ENCODE measurements around the gene TENM3. TPM values are rescaled to one million over a fixed set of nuclear protein-coding genes. Genes with fewer than 3 reads are reported as not detected.

The TENM3 gene
- total and polyA plus RNA-seq, 2 of the 8 experiments (the other 6 are each of a cell fraction or from before 2014, with no cell fraction given), result 36.9 to 69.3 TPM

DNA sequence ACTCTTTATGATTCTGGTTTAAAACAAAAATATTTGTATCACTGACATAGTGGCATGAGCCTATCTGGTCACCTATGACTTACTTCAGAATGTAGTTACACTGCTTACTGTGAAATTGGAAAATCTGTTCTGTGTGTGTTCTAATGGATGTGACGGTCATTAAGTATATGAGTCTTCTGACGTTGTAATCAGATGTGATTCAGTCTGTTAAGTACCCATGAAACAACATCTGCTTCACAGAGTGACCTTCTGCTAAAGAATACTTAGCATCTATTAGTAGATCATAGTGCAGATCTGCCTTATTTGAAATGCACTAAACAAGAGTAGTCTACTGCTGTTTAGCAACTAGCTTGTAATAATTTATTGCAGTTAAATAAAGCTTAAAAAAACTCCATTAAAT, 356.9 kb downstream of the TENM3 start (continued):
- TF ChIP-seq, protein P1, sequence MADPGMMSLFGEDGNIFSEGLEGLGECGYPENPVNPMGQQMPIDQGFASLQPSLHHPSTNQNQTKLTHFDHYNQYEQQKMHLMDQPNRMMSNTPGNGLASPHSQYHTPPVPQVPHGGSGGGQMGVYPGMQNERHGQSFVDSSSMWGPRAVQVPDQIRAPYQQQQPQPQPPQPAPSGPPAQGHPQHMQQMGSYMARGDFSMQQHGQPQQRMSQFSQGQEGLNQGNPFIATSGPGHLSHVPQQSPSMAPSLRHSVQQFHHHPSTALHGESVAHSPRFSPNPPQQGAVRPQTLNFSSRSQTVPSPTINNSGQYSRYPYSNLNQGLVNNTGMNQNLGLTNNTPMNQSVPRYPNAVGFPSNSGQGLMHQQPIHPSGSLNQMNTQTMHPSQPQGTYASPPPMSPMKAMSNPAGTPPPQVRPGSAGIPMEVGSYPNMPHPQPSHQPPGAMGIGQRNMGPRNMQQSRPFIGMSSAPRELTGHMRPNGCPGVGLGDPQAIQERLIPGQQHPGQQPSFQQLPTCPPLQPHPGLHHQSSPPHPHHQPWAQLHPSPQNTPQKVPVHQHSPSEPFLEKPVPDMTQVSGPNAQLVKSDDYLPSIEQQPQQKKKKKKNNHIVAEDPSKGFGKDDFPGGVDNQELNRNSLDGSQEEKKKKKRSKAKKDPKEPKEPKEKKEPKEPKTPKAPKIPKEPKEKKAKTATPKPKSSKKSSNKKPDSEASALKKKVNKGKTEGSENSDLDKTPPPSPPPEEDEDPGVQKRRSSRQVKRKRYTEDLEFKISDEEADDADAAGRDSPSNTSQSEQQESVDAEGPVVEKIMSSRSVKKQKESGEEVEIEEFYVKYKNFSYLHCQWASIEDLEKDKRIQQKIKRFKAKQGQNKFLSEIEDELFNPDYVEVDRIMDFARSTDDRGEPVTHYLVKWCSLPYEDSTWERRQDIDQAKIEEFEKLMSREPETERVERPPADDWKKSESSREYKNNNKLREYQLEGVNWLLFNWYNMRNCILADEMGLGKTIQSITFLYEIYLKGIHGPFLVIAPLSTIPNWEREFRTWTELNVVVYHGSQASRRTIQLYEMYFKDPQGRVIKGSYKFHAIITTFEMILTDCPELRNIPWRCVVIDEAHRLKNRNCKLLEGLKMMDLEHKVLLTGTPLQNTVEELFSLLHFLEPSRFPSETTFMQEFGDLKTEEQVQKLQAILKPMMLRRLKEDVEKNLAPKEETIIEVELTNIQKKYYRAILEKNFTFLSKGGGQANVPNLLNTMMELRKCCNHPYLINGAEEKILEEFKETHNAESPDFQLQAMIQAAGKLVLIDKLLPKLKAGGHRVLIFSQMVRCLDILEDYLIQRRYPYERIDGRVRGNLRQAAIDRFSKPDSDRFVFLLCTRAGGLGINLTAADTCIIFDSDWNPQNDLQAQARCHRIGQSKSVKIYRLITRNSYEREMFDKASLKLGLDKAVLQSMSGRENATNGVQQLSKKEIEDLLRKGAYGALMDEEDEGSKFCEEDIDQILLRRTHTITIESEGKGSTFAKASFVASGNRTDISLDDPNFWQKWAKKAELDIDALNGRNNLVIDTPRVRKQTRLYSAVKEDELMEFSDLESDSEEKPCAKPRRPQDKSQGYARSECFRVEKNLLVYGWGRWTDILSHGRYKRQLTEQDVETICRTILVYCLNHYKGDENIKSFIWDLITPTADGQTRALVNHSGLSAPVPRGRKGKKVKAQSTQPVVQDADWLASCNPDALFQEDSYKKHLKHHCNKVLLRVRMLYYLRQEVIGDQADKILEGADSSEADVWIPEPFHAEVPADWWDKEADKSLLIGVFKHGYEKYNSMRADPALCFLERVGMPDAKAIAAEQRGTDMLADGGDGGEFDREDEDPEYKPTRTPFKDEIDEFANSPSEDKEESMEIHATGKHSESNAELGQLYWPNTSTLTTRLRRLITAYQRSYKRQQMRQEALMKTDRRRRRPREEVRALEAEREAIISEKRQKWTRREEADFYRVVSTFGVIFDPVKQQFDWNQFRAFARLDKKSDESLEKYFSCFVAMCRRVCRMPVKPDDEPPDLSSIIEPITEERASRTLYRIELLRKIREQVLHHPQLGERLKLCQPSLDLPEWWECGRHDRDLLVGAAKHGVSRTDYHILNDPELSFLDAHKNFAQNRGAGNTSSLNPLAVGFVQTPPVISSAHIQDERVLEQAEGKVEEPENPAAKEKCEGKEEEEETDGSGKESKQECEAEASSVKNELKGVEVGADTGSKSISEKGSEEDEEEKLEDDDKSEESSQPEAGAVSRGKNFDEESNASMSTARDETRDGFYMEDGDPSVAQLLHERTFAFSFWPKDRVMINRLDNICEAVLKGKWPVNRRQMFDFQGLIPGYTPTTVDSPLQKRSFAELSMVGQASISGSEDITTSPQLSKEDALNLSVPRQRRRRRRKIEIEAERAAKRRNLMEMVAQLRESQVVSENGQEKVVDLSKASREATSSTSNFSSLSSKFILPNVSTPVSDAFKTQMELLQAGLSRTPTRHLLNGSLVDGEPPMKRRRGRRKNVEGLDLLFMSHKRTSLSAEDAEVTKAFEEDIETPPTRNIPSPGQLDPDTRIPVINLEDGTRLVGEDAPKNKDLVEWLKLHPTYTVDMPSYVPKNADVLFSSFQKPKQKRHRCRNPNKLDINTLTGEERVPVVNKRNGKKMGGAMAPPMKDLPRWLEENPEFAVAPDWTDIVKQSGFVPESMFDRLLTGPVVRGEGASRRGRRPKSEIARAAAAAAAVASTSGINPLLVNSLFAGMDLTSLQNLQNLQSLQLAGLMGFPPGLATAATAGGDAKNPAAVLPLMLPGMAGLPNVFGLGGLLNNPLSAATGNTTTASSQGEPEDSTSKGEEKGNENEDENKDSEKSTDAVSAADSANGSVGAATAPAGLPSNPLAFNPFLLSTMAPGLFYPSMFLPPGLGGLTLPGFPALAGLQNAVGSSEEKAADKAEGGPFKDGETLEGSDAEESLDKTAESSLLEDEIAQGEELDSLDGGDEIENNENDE (IDR thresholded peaks at IDR 0.05; ENCODE audit: insufficient replicate concordance, low read length), result no peak
- no peak for TF ChIP-seq HDAC6 (IDR thresholded peaks at IDR 0.05; ENCODE audit: low read depth, low read length)
- no peak for TF ChIP-seq CREB1 (IDR thresholded peaks at IDR 0.05)
- no peak for TF ChIP-seq EZH2 (IDR thresholded peaks at IDR 0.05; ENCODE audit: low read depth, low read length, severe bottlenecking)
- TF ChIP-seq TCF12 (IDR thresholded peaks at IDR 0.05; ENCODE audit: low read depth, low read length), result no peak
- no peak for TF ChIP-seq RAD21 (IDR thresholded peaks at IDR 0.05 in 1 of 2, conservative IDR thresholded peaks at IDR 0.05 in 1 of 2; ENCODE audit: low read depth in 2 of 2, low read length in 2 of 2)
- no peak for TF ChIP-seq RNF2 (IDR thresholded peaks at IDR 0.05; ENCODE audit: borderline replicate concordance, low read depth, low read length, missing control alignments, poor library complexity, severe bottlenecking)
- no peak for TF ChIP-seq TAF7 (optimal IDR thresholded peaks at IDR 0.05; ENCODE audit: borderline replicate concordance, low read depth, low read length)
- TF ChIP-seq KDM5A (IDR thresholded peaks at IDR 0.05; ENCODE audit: low read length), result no peak
- no peak for TF ChIP-seq CBX8 (IDR thresholded peaks at IDR 0.05; ENCODE audit: borderline replicate concordance, low read depth, low read length)
- TF ChIP-seq CHD1 (IDR thresholded peaks at IDR 0.05; ENCODE audit: low read depth, low read length), result no peak
- TF ChIP-seq NRF1 (IDR thresholded peaks at IDR 0.05; ENCODE audit: low read depth, low read length), result no peak
